ENCODE results near the gene CCN5.

DNA sequence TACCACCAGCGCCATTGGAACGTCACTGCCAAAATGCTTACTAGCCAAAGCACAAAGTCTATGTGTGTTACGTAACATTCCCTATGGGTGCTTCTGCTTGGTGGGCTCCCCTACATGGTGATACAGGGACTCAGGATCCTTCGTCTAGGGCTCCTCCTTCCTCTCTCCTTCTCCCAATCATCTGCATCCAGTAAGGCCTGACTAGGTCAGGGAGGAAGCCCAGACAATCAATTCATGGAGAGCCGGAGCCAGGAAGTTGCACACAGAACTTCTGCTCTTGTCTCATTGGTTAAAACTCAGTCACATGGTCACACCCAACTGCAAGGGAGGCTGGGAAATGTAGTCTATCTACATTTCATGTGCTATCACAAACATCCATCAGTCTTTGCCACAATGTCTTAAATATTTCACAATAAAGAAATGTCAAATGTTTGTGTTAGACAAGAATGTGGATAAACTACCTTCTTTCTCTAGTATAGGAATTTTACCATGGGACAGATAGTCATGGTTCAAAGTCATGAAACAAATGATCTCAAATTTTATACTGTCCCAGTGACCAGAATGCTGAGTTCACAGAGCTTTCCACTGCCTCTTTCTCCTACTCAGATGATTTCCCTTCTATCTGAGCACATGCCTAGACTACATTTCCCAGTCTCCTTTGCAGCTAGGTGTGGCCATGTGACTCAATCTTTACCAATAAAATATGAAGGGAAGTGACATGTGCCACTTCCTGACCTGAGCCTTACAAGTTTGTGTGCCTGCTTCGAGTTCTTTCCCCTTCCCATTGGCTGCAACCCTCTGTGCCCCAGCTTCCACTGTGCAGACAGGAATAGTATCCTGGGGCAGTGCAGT is 21.2 kb downstream of the CCN5 start:
- no peak for TF ChIP-seq EZH2 (IDR thresholded peaks at IDR 0.05; ENCODE audit: borderline replicate concordance, low read length)
- TF ChIP-seq, protein P1, sequence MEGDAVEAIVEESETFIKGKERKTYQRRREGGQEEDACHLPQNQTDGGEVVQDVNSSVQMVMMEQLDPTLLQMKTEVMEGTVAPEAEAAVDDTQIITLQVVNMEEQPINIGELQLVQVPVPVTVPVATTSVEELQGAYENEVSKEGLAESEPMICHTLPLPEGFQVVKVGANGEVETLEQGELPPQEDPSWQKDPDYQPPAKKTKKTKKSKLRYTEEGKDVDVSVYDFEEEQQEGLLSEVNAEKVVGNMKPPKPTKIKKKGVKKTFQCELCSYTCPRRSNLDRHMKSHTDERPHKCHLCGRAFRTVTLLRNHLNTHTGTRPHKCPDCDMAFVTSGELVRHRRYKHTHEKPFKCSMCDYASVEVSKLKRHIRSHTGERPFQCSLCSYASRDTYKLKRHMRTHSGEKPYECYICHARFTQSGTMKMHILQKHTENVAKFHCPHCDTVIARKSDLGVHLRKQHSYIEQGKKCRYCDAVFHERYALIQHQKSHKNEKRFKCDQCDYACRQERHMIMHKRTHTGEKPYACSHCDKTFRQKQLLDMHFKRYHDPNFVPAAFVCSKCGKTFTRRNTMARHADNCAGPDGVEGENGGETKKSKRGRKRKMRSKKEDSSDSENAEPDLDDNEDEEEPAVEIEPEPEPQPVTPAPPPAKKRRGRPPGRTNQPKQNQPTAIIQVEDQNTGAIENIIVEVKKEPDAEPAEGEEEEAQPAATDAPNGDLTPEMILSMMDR (IDR thresholded peaks at IDR 0.05; ENCODE audit: low read length), result no peak

All from OCI-LY1 (cell line).